Measurements from ENCODE around the gene ADCY5.

ADCY5 gene

GRCh38 chr3:123404391-123404790 lies 44.5 kb downstream of the ADCY5 start:
- DNase-seq, result no peak

- DNase-seq, result no peak
Observed at GRCh38 chr3:123401836-123402530, 46.9 kb downstream of the ADCY5 start.

- no peak for DNase-seq
Observed at GRCh38 chr3:123400169-123400568, 48.7 kb downstream of the ADCY5 start.

GRCh38 chr3:123399653-123400052 lies 49.2 kb downstream of the ADCY5 start:
- DNase-seq, result no peak

- no peak for DNase-seq
Observed at GRCh38 chr3:123397921-123398785, 50.7 kb downstream of the ADCY5 start.

- DNase-seq, result no peak
Observed at GRCh38 chr3:123397050-123397590, 51.8 kb downstream of the ADCY5 start.

GRCh38 chr3:123396171-123397049 lies 52.5 kb downstream of the ADCY5 start:
- DNase-seq, result no peak

- no peak for DNase-seq
Observed at GRCh38 chr3:123395235-123395634, 53.7 kb downstream of the ADCY5 start.

- DNase-seq, result no peak
Observed at GRCh38 chr3:123394391-123395020, 54.4 kb downstream of the ADCY5 start.

- DNase-seq, result no peak
Observed at GRCh38 chr3:123392871-123393620, 55.8 kb downstream of the ADCY5 start.

- no peak for DNase-seq
Observed at GRCh38 chr3:123392368-123392767, 56.5 kb downstream of the ADCY5 start.

GRCh38 chr3:123390865-123391600 lies 57.9 kb downstream of the ADCY5 start:
- no peak for DNase-seq

- no peak for DNase-seq
Observed at GRCh38 chr3:123389628-123389918, 59.3 kb downstream of the ADCY5 start.

GRCh38 chr3:123388811-123389627 lies 59.9 kb downstream of the ADCY5 start:
- no peak for DNase-seq

GRCh38 chr3:123388042-123388441 lies 60.8 kb downstream of the ADCY5 start:
- peak; percentile 55 for DNase-seq

GRCh38 chr3:123387532-123387931 lies 61.4 kb downstream of the ADCY5 start:
- DNase-seq, result no peak

GRCh38 chr3:123386477-123387040 lies 62.3 kb downstream of the ADCY5 start:
- DNase-seq, result no peak

- no peak for DNase-seq
Observed at GRCh38 chr3:123385981-123386380, 62.9 kb downstream of the ADCY5 start.

- DNase-seq, result no peak
Observed at GRCh38 chr3:123385499-123385898, 63.4 kb downstream of the ADCY5 start.

GRCh38 chr3:123385001-123385401 lies 63.9 kb downstream of the ADCY5 start:
- DNase-seq, result no peak

Measured in right hindlimb (tissue), 1 donor.